Mesenchymal stem cell (in vitro differentiated cells and primary cell): Measurements from ENCODE around the gene RNF168.
"Not testable (repeated sequence)": the region's sequence is repeated elsewhere in the genome, so short reads cannot be mapped to it uniquely, and the experiment has no call there.

Experiments
- DNase-seq: peaks from one replicate; pipeline ENCODE4 v3.0.0-alpha.2; 2013
- H2AFZ ChIP-seq: one replicate; pipeline ENCODE4 v1.6.1; 2013; ENCODE audit warnings: low read depth, mild to moderate bottlenecking, control low read depth, inconsistent platforms, low read length, moderate library complexity
- H2AK5ac ChIP-seq: 2 replicates; pipeline ENCODE4 v1.6.1; 2013; ENCODE audit warnings: low read length, moderate library complexity, mild to moderate bottlenecking, inconsistent platforms; ENCODE audit not compliant: severe bottlenecking
- H2BK120ac ChIP-seq: one replicate; pipeline ENCODE4 v1.6.1; 2013; ENCODE audit warnings: low read depth, mild to moderate bottlenecking, inconsistent platforms, low read length, moderate library complexity
- H2BK12ac ChIP-seq, 2 experiments: one replicate each; pipeline ENCODE4 v1.6.1; 2013; ENCODE audit warnings: inconsistent platforms in 2 of 2, low read length in 2 of 2, mild to moderate bottlenecking in 2 of 2, moderate library complexity in 2 of 2, control low read depth in 1 of 2
- H2BK15ac ChIP-seq: one replicate; pipeline ENCODE4 v1.6.1; 2013; ENCODE audit warnings: mild to moderate bottlenecking, low read depth, inconsistent platforms; ENCODE audit not compliant: poor library complexity, severe bottlenecking
- H2BK5ac ChIP-seq: 2 replicates; pipeline ENCODE4 v1.6.1; 2013; ENCODE audit warnings: low read depth, mild to moderate bottlenecking, low read length, control low read depth, inconsistent platforms; ENCODE audit not compliant: poor library complexity, severe bottlenecking
- H3K14ac ChIP-seq, 2 experiments: one replicate each; pipeline ENCODE4 v1.6.1; 2013; ENCODE audit warnings: inconsistent platforms in 2 of 2, low read length in 2 of 2, control low read depth in 1 of 2, mild to moderate bottlenecking in 1 of 2, moderate library complexity in 1 of 2
- H3K18ac ChIP-seq, 2 experiments: one replicate each; pipeline ENCODE4 v1.6.1; 2013; ENCODE audit warnings: inconsistent platforms in 2 of 2, low read length in 2 of 2, control low read depth in 1 of 2, low read depth in 1 of 2, mild to moderate bottlenecking in 1 of 2
- H3K23ac ChIP-seq, 2 experiments: one replicate each; pipeline ENCODE4 v1.6.1; 2013; ENCODE audit warnings: inconsistent platforms in 2 of 2, low read length in 2 of 2, mild to moderate bottlenecking in 2 of 2, moderate library complexity in 2 of 2, control low read depth in 1 of 2
- H3K27ac ChIP-seq: 2 replicates; pipeline ENCODE4 v1.5.1; 2013; ENCODE audit warnings: mild to moderate bottlenecking, moderate library complexity, low read length, control low read depth, inconsistent platforms; ENCODE audit not compliant: poor library complexity, severe bottlenecking
- H3K27me3 ChIP-seq, 2 experiments: 2 replicates each; pipeline versions ENCODE4 v1.6.1 to v1.7.0; 2013; ENCODE audit warnings: low read length in 2 of 2, mild to moderate bottlenecking in 2 of 2, moderate library complexity in 2 of 2, control low read depth in 1 of 2, inconsistent platforms in 1 of 2; ENCODE audit not compliant: control insufficient read depth in 1 of 2, insufficient read depth in 1 of 2
- H3K36me3 ChIP-seq, 2 experiments: 2 replicates each; pipeline versions ENCODE4 v1.6.1 to v1.7.0; 2013; ENCODE audit warnings: low read length in 2 of 2, control low read depth in 1 of 2, inconsistent platforms in 1 of 2, low read depth in 1 of 2, mild to moderate bottlenecking in 1 of 2; ENCODE audit not compliant: insufficient read depth in 2 of 2, control insufficient read depth in 1 of 2
- H3K4ac ChIP-seq, 2 experiments: one replicate each; pipeline ENCODE4 v1.6.1; 2013; ENCODE audit warnings: inconsistent platforms in 2 of 2, low read length in 2 of 2, mild to moderate bottlenecking in 2 of 2, moderate library complexity in 2 of 2, control low read depth in 1 of 2, low read depth in 1 of 2
- H3K4me1 ChIP-seq: 2 replicates; pipeline ENCODE4 v1.6.1; 2013; ENCODE audit warnings: low read depth, low read length, control low read depth; ENCODE audit not compliant: control insufficient read depth, insufficient read depth
- H3K4me2 ChIP-seq: 2 replicates; pipeline ENCODE4 v1.6.1; 2013; ENCODE audit warnings: low read length, mild to moderate bottlenecking, inconsistent platforms; ENCODE audit not compliant: poor library complexity, severe bottlenecking
- H3K4me3 ChIP-seq, 2 experiments: 2 replicates each; pipeline versions ENCODE4 v1.5.1 to v1.7.0; 2013; ENCODE audit warnings: low read length in 2 of 2, mild to moderate bottlenecking in 2 of 2, control low read depth in 1 of 2, low read depth in 1 of 2; ENCODE audit not compliant: insufficient read depth in 1 of 2
- H3K79me1 ChIP-seq: replicated peaks from 2 replicates; pipeline ENCODE4 v1.6.1; 2013; ENCODE audit warnings: mild to moderate bottlenecking, control low read depth, low read length, inconsistent platforms; ENCODE audit not compliant: poor library complexity, severe bottlenecking
- H3K9ac ChIP-seq: 2 replicates; pipeline ENCODE4 v1.7.0; 2013; ENCODE audit warnings: mild to moderate bottlenecking, low read length, moderate library complexity
- H3K9me3 ChIP-seq: 2 replicates; pipeline ENCODE4 v1.7.0; 2013; ENCODE audit warnings: mild to moderate bottlenecking, low read length; ENCODE audit not compliant: control insufficient read depth
- H4K8ac ChIP-seq: one replicate; pipeline ENCODE4 v1.6.1; 2013; ENCODE audit warnings: inconsistent platforms, mild to moderate bottlenecking, low read length, moderate library complexity
- H4K91ac ChIP-seq: one replicate; pipeline ENCODE4 v1.6.1; 2013; ENCODE audit warnings: mild to moderate bottlenecking, low read length, inconsistent platforms
- WGBS: methylation state at CpG from one replicate; pipeline ENCODE4 v1.1.7; 2013; ENCODE audit warnings: mixed read lengths; 5-methylcytosine and 5-hydroxymethylcytosine counted together

Gene RNF168

GRCh38 chr3:196549312-196549711 is 45.7 kb upstream of the RNF168 start:
- H2BK15ac ChIP-seq, H2BK5ac ChIP-seq, DNase-seq, H3K4me3 ChIP-seq, H2AK5ac ChIP-seq, H2BK12ac ChIP-seq, H3K4ac ChIP-seq, H3K14ac ChIP-seq, H3K36me3 ChIP-seq, H2BK120ac ChIP-seq, H4K91ac ChIP-seq, H2AFZ ChIP-seq, H3K27ac ChIP-seq, H3K4me1 ChIP-seq, H3K18ac ChIP-seq, H3K9me3 ChIP-seq, H3K27me3 ChIP-seq, H3K79me1 ChIP-seq, H3K23ac ChIP-seq, H3K4me2 ChIP-seq, H4K8ac ChIP-seq, H3K9ac ChIP-seq: not testable (repeated sequence)
- 92% methylated on average over 1 of the region's 1 CpG for WGBS

GRCh38 chr3:196547067-196547466 is 43.5 kb upstream of the RNF168 start:
- Histone ChIP-seq H3K18ac (no peak overlapping the region), H3K4me2 (no peak overlapping the region), H3K4ac (no peak overlapping the region), H2BK120ac (no peak overlapping the region), H2BK12ac (no peak overlapping the region), H3K36me3 (no peaks in the 10 kb centered on the region), H3K4me1 (no peaks in the 10 kb centered on the region), H2AFZ (no peak overlapping the region), H4K8ac (no peak overlapping the region), H3K27me3 (peaks cover 0 to 3% of the 10 kb centered on the region in 2 experiments), H2BK15ac (no peak overlapping the region), H3K9ac (no peak overlapping the region), H3K79me1 (no peaks in the 10 kb centered on the region), H3K14ac (no peak overlapping the region), H3K27ac (no peak overlapping the region), H3K4me3 (no peak overlapping the region), H4K91ac (no peak overlapping the region), H3K9me3 (peaks cover 6% of the 10 kb centered on the region), H3K23ac (peak overlapping the region in 1 of 2 experiments; percentile 67), H2AK5ac (no peak overlapping the region), H2BK5ac (no peak overlapping the region)
- DNase-seq, result no peak
- 97% methylated on average over 2 of the region's 2 CpGs for WGBS

GRCh38 chr3:196546537-196546936 is 43.0 kb upstream of the RNF168 start:
- Histone ChIP-seq H2AK5ac (no peak overlapping the region), H2AFZ (no peak overlapping the region), H2BK5ac (no peak overlapping the region), H3K4me3 (no peak overlapping the region), H4K8ac (no peak overlapping the region), H3K9me3 (peaks cover 6% of the 10 kb centered on the region), H3K4me1 (no peaks in the 10 kb centered on the region), H4K91ac (no peak overlapping the region), H3K9ac (no peak overlapping the region), H3K23ac (no peak overlapping the region), H2BK15ac (no peak overlapping the region), H3K4me2 (no peak overlapping the region), H2BK120ac (no peak overlapping the region), H3K27me3 (peaks cover 0 to 3% of the 10 kb centered on the region in 2 experiments), H3K36me3 (no peaks in the 10 kb centered on the region), H3K4ac (no peak overlapping the region), H3K18ac (no peak overlapping the region), H3K27ac (no peak overlapping the region), H2BK12ac (no peak overlapping the region), H3K79me1 (no peaks in the 10 kb centered on the region), H3K14ac (no peak overlapping the region)
- DNase-seq, result no peak
- WGBS, result 88% methylated on average over 5 of the region's 5 CpGs

- Histone ChIP-seq H2AFZ (no peak overlapping the region), H3K4ac (no peak overlapping the region), H2BK5ac (no peak overlapping the region), H2BK15ac (no peak overlapping the region), H3K4me2 (no peak overlapping the region), H2BK12ac (no peak overlapping the region), H3K27ac (no peak overlapping the region), H3K18ac (no peak overlapping the region), H3K4me3 (no peak overlapping the region), H3K9ac (no peak overlapping the region), H3K23ac (no peak overlapping the region), H2AK5ac (no peak overlapping the region), H3K14ac (no peak overlapping the region), H4K8ac (no peak overlapping the region), H3K79me1 (no peaks in the 10 kb centered on the region), H4K91ac (no peak overlapping the region), H3K4me1 (no peaks in the 10 kb centered on the region), H3K27me3 (peaks cover 0 to 3% of the 10 kb centered on the region in 2 experiments), H3K36me3 (no peaks in the 10 kb centered on the region), H2BK120ac (no peak overlapping the region), H3K9me3 (peaks cover 3% of the 10 kb centered on the region)
- no peak for DNase-seq
- WGBS, result 97% methylated on average over 2 of the region's 2 CpGs
Measured at GRCh38 chr3:196544491-196544992, 41.0 kb upstream of the RNF168 start.
